ENCODE data around the gene PIK3R1.
A peak's percentile ranks its signal among the peaks of the same experiment; 100 is the strongest.

The PIK3R1 gene

DNA sequence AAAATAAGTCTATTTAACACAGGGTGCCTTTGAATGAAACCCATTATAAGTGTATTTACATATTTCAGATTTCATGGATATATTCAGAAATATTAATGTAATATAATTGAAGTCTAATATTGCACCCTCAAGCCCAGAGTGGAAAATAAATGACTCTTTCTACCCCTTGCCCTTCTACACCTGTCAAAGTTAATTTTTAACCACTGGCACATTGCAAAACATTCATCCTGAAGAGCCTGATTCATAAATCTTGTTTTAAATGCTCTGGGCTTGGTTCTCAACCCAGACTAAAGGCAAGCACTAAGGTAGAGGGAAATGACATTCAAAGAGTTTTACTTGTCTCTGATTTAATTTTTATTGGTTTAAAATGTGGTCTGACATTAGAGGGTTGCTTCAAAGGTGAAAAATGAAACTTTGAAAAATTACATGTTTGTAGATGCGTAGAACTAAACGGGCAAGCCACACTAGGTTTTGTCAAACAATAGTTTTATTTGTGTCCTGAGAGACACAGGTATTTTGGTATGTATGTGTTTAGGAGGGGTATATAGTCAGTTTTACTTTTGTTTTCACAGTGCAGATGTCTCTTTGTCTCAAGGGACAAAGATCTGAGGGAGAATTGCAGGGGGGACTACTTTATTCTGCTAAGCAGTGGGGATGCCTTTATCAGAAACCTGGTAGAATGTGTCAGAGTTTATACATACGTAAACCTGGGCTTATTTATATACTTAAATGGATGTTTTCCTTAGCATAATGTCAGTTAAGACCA, 69.7 kb downstream of the PIK3R1 start:
- H3K4me3 ChIP-seq (ENCODE audit: low read depth, low read length), result no peak overlapping the region
- DNase-seq (ENCODE audit: low read depth), result no peak

DNA sequence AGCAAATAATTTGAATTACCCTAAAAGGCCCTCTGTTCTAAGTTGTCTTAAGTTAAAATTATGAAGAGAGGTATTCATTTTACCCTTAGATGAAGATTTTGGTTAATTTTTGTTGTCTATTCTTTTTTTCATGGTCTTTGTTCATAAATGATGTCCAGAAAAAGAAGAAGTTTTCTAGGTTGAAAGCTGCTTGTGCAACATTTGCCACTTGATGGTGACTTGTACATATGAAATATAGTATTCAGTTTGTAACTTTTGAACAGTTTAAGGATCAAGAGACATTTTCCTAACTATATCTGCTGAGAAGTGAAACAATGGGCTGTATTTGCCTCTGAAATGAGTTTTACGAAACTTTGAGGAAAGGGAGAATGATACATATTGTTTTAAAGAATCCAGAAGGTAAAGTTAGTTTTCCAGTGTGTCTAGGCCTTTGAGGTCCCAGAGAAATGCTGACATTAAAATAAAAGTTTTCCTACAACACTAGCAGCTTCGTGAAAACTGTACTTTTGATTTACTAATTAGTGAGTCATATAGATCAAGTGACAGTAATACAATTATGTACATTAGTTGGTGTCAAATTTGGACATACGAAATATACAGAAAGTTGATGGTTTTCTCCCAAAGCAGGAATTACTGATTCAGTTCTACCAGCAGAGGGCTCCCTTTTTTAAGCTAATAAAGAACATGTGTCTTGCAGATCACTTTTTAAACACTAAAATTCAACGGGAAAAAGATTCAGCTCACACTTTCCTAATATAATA, 70.5 kb downstream of the PIK3R1 start:
- H3K4me3 ChIP-seq (ENCODE audit: low read depth, low read length), result no peak overlapping the region
- DNase-seq (ENCODE audit: low read depth), result no peak

GRCh38 chr5:68286612-68286912, 71.0 kb downstream of the PIK3R1 start:
- H3K4me3 ChIP-seq (ENCODE audit: low read depth, low read length), result no peak overlapping the region
- no peak for DNase-seq (ENCODE audit: low read depth)

- peak overlapping the region; percentile 48 for H3K4me3 ChIP-seq (ENCODE audit: low read depth, low read length)
Observed at GRCh38 chr5:68287631-68287975, 72.0 kb downstream of the PIK3R1 start.

DNA sequence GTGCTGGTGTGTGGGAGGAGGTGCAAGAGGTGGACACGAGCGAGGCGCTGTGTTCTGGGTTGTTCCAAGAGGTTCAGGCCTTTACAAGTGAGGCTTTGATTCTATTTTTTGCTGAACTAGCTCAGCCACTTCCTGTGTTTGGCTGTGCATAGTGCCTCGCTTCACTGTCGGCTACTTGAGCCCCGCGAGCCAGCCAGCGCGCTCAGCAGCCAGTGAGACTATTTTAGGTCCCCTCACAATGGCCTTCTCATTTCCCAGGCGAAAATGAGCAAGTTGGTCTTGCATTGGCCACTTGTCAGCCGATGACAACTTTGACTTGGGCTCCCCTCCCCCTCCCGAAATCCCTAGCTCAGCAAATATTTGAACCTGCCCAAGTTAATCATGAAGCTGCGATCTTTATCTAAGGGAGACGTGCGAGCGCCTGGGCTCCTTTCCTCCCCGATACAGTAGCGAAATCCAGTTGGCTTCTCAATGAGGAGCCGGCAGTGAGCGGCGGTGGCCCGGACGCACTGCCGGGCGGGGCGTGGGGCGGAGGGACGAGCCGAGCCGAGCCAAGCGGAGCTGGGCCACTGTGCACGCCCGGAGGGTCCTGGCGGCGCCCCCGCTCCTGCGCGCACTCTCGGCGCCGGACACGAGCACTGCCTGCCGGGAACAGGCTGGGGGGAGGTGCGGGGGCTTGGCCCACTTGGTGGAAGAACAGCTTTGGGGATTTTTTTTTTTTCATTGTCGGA, 72.6 kb downstream of the PIK3R1 start:
- H3K4me3 ChIP-seq (ENCODE audit: low read depth, low read length), result peak overlapping the region; percentile 48
- no peak for DNase-seq (ENCODE audit: low read depth)

More at GRCh38 chr5:68287631-68287975, 72.0 kb downstream of the PIK3R1 start:
- DNase-seq (ENCODE audit: low read depth), result no peak

DNA sequence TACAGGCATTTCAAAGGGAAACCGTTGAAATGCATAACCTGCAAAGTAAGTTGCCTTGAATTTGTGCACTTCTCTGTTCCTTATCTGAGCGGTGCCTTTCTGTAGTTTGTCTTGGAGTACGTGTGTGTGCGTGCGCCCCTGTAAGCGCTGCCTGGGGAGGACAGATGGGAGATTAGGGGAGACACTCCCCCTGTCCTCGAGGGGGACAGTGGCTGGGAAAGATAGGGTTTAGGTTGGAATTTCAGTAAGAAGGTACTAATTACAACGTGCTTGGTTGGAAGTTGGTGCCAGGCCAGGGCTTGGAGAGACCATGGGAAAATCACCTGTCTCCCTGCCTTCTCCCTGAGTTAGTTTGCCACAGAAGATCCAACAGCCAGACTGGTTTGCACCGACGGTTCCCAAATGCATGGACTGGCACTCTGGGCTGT, 73.2 kb downstream of the PIK3R1 start:
- peak overlapping the region; percentile 48 for H3K4me3 ChIP-seq (ENCODE audit: low read depth, low read length)
- DNase-seq (ENCODE audit: low read depth), result no peak

GRCh38 chr5:68289498-68289897, 73.9 kb downstream of the PIK3R1 start:
- no peak overlapping the region for H3K4me3 ChIP-seq (ENCODE audit: low read depth, low read length)
- DNase-seq (ENCODE audit: low read depth), result no peak

- no peak for DNase-seq (ENCODE audit: low read depth)
- no peak overlapping the region for H3K4me3 ChIP-seq (ENCODE audit: low read depth, low read length)
Observed at GRCh38 chr5:68290260-68290674, 74.7 kb downstream of the PIK3R1 start.

DNA sequence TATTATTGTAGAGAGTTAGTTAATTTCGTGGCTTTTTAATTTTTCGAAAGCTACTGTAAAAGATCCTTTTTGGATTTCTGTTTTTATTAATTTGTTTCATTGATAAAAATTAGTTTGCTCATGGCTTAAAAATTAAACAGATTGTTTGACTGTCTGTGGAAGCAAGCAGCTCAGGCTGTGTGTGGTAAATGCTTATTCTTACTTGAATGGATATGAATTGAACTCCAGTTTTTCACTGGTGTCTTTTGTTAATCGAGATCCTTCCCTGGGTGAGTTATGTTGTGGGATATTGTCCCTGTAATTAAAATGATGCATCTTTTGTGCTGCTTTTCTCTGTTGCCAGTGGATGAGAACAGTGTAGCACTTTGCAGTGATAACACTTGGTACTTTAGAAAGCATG, 75.3 kb downstream of the PIK3R1 start:
- no peak overlapping the region for H3K4me3 ChIP-seq (ENCODE audit: low read depth, low read length)
- no peak for DNase-seq (ENCODE audit: low read depth)

DNA sequence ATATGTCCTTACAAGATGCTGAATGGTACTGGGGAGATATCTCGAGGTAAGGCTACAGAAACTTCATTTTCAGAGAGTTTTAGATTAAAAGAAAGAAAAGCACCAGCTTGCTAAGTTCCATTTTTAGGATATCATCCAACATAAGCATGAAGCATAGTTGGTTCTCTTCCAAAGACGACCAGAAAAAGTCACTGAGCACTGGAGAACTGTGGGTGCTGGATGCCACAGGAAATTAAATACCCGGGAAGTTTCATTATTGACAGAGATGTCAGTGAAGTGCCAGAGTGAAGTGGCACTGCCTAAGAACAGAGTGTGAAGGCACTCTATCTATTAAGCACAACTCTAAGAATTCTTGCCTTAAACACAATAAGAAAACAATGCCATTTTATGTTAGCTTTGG, 76.8 kb downstream of the PIK3R1 start:
- H3K4me3 ChIP-seq (ENCODE audit: low read depth, low read length), result no peak overlapping the region
- no peak for DNase-seq (ENCODE audit: low read depth)

GRCh38 chr5:68295772-68296171, 80.2 kb downstream of the PIK3R1 start:
- no peak for DNase-seq (ENCODE audit: low read depth)
- no peak overlapping the region for H3K4me3 ChIP-seq (ENCODE audit: low read depth, low read length)

DNA sequence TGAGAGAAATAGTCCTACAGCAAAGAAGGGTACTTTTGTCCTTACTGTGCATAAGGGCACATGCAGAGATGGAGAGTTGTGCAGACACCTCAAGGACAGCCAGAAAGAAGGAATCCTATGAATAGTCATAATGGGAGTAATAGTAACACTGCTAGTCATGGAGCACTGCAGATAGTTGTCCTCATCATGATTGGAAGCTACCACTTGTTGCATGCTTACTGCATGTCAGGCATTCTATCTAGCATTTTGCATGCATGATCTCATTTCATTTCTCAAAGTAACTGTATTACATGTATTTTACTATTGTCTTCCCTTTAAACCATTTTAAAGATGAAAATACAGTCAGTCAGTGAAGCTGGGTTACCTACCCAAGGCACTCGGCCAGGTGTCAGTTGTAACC, 81.3 kb downstream of the PIK3R1 start:
- no peak overlapping the region for H3K4me3 ChIP-seq (ENCODE audit: low read depth, low read length)
- no peak for DNase-seq (ENCODE audit: low read depth)

- no peak overlapping the region for H3K4me3 ChIP-seq (ENCODE audit: low read depth, low read length)
- no peak for DNase-seq (ENCODE audit: low read depth)
Observed at GRCh38 chr5:68297656-68298055, 82.1 kb downstream of the PIK3R1 start.

GRCh38 chr5:68298479-68298878, 82.9 kb downstream of the PIK3R1 start:
- H3K4me3 ChIP-seq (ENCODE audit: low read depth, low read length), result no peak overlapping the region
- no peak for DNase-seq (ENCODE audit: low read depth)

- DNase-seq (ENCODE audit: low read depth), result no peak
- no peak overlapping the region for H3K4me3 ChIP-seq (ENCODE audit: low read depth, low read length)
Observed at GRCh38 chr5:68299105-68299504, 83.5 kb downstream of the PIK3R1 start.

- no peak for DNase-seq (ENCODE audit: low read depth)
- no peak overlapping the region for H3K4me3 ChIP-seq (ENCODE audit: low read depth, low read length)
Observed at GRCh38 chr5:68299575-68299974, 84.0 kb downstream of the PIK3R1 start.

- no peak overlapping the region for H3K4me3 ChIP-seq (ENCODE audit: low read depth, low read length)
- no peak for DNase-seq (ENCODE audit: low read depth)
Observed at GRCh38 chr5:68303038-68303738, 87.6 kb downstream of the PIK3R1 start.

GRCh38 chr5:68303754-68304420, 88.3 kb downstream of the PIK3R1 start:
- no peak overlapping the region for H3K4me3 ChIP-seq (ENCODE audit: low read depth, low read length)

DNA sequence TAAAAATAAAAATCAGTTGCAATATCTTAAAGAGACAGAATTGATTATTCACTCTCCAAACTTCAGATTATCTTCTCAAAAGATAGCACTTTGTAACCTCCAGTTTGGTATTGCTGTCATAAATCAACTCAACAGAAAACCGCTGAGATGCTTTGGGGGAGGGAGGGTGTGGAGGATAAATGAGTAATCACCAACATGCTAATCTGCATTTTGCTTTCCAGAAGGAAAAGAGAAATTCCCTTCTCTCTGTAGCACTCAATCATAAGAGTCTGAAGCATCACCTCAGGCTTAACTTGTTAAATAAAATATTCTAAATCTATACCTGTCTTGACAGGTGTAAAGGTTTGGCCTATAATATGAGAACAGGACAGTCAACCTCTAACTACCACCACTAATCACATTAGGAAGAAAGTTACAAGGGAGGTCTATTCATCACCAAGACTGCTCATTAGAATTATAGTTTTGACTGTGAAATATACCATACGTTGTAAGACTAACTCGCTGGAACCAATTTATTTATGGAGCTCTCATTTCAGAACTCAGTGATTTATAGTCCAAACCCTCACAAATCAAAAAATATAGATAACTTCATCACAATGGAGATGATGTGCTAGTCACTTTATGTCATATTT, 89.0 kb downstream of the PIK3R1 start:
- H3K4me3 ChIP-seq (ENCODE audit: low read depth, low read length), result no peak overlapping the region
- no peak for DNase-seq (ENCODE audit: low read depth)

More at GRCh38 chr5:68303754-68304420, 88.3 kb downstream of the PIK3R1 start:
- DNase-seq (ENCODE audit: low read depth), result no peak
